Thyroid gland (tissue), 4 donors: Measurements from ENCODE around the gene LAMA4. TPM values are rescaled to one million over a fixed set of nuclear protein-coding genes. Genes with fewer than 3 reads are reported as not detected.

ENCODE experiments used
- DNase-seq, 2 donors: peaks; one replicate each; pipeline ENCODE4 v3.0.0-alpha.2; 2019
- H3K27ac ChIP-seq, 3 donors: fragments of 200-600 bp; sonication (generic); 1 replicate in 2 of 3; 2 replicates in 1 of 3; pipeline ENCODE4 v1.5.1; 2016 to 2019; ENCODE audit warnings: mild to moderate bottlenecking in 1 of 3, moderate library complexity in 1 of 3
- H3K27me3 ChIP-seq: fragments of 200-600 bp; sonication (generic); one replicate; pipeline ENCODE4 v1.5.1; 2019
- H3K36me3 ChIP-seq, 2 donors: fragments of 200-600 bp; sonication (generic); one replicate each; pipeline ENCODE4 v1.5.1; 2016 to 2019
- H3K4me1 ChIP-seq, 2 donors: fragments of 200-600 bp; sonication (generic); one replicate each; pipeline ENCODE4 v1.5.1; 2017 to 2019
- H3K4me3 ChIP-seq, 3 donors: fragments of 200-600 bp; sonication (generic); replicated peaks in 1 of 3; 1 replicate in 2 of 3; 2 replicates in 1 of 3; pipeline ENCODE4 v1.5.1; 2016; ENCODE audit warnings: mild to moderate bottlenecking in 1 of 3
- H3K9me3 ChIP-seq: fragments of 200-600 bp; sonication (generic); one replicate; pipeline ENCODE4 v1.5.1; 2017
- CTCF ChIP-seq, 6 experiments: fragments of 200-600 bp in 3 of 6; fragments of 450-650 bp in 3 of 6; sonication (generic) in 3 of 6; IDR thresholded peaks; one replicate each; pipeline ENCODE4 v1.5.1; 2016 to 2019; ENCODE audit warnings: antibody characterized with exemption in 6 of 6, mild to moderate bottlenecking in 2 of 6, inconsistent platforms in 1 of 6, moderate library complexity in 1 of 6
- POLR2A ChIP-seq, 2 donors: fragments of 450-650 bp; IDR thresholded peaks; one replicate each; pipeline ENCODE4 v1.6.1; 2017; ENCODE audit warnings: antibody characterized with exemption in 2 of 2, mild to moderate bottlenecking in 2 of 2, moderate library complexity in 1 of 2
- WGBS, 2 donors: methylation state at CpG; one replicate each; pipeline ENCODE4 v1.1.5; 2017; 5-methylcytosine and 5-hydroxymethylcytosine counted together
- intact Hi-C: fragments of 100-400 bp; cut with DNase I; formaldehyde crosslinking; loops from one replicate; pipeline ENCODE4 v1.15.1; 2023
- total RNA-seq, 4 donors: library from RNA; depleted of rRNA; stranded (reverse); fragments of >200 nt; gene quantifications; one replicate each; pipeline ENCODE4 v1.2.3, GENCODE V29; 2016

The LAMA4 gene
- total RNA-seq, 4 donors from 2014 or later: 29.9 to 40.0 (median 35.3) TPM

GRCh38 chr6:112283621-112284020 lies 29.3 kb upstream of the LAMA4 start:
- no peak for DNase-seq
- no peaks in the 10 kb centered on the region for H3K27me3 ChIP-seq
- H3K4me3 ChIP-seq: no peak overlapping the region
- TF ChIP-seq POLR2A (IDR thresholded peaks at IDR 0.05): no peak
- no peak for TF ChIP-seq CTCF (IDR thresholded peaks at IDR 0.05)
- peaks cover 0 to 4% of the 10 kb centered on the region in 2 donors for H3K4me1 ChIP-seq
- 98 to 99% methylated on average over 4 of the region's 4 CpGs for WGBS, 2 donors
- H3K27ac ChIP-seq: no peak overlapping the region
- no peaks in the 10 kb centered on the region for H3K36me3 ChIP-seq
- intact Hi-C loops: no loop called here
- H3K9me3 ChIP-seq: no peaks in the 10 kb centered on the region

DNA sequence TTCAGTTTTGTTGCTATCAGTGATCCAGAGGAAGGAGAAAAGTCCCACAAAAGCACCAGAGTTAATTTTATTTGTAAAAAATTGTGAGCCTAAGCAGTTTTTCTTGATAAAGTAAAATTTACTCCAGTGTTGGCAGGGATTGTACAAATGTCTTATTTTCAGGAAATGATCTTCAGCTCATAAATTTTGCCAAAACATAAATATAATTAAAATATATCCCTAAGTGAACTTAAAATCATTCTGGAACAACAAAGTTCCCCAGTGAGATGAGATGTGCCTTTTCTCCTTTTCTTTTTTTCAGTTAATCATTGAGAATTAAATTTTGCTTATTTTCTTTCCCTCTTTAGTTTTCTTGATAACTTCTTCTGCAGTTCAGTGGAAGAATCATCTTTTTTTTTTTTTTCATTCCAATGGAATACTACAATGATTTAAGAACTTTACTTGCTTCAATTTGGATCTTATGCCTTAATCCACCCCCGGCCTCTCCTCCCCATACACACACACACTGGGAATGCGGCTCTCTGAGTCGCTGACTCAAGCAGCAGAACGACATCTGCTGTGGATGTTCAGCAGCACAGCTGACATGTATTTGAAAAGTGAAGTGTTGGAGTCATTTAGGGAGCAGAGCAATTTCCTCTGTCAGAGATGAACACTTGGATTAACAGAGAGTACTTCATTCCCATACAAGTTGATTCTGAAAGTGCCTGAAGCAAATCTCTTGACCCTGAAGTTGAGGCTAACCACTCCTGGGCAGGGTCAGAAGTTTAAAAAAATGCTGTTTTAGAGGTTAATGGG lies 27.7 kb upstream of the LAMA4 start:
- intact Hi-C loops: no loop called here
- H3K4me3 ChIP-seq: no peak overlapping the region
- WGBS, 2 donors: 9 to 10% methylated on average over 4 of the region's 4 CpGs
- no peaks in the 10 kb centered on the region for H3K36me3 ChIP-seq
- H3K27ac ChIP-seq: peak overlapping the region in 1 of 3 donors; percentile 13
- H3K9me3 ChIP-seq: no peaks in the 10 kb centered on the region
- no peaks in the 10 kb centered on the region for H3K27me3 ChIP-seq
- no peak for TF ChIP-seq POLR2A (IDR thresholded peaks at IDR 0.05)
- peak in 2 of 6 experiments; percentile 33 to 35 for TF ChIP-seq CTCF (IDR thresholded peaks at IDR 0.05)
- peaks cover 0 to 4% of the 10 kb centered on the region in 2 donors for H3K4me1 ChIP-seq
- peak; percentile 62 to 72 for DNase-seq

DNA sequence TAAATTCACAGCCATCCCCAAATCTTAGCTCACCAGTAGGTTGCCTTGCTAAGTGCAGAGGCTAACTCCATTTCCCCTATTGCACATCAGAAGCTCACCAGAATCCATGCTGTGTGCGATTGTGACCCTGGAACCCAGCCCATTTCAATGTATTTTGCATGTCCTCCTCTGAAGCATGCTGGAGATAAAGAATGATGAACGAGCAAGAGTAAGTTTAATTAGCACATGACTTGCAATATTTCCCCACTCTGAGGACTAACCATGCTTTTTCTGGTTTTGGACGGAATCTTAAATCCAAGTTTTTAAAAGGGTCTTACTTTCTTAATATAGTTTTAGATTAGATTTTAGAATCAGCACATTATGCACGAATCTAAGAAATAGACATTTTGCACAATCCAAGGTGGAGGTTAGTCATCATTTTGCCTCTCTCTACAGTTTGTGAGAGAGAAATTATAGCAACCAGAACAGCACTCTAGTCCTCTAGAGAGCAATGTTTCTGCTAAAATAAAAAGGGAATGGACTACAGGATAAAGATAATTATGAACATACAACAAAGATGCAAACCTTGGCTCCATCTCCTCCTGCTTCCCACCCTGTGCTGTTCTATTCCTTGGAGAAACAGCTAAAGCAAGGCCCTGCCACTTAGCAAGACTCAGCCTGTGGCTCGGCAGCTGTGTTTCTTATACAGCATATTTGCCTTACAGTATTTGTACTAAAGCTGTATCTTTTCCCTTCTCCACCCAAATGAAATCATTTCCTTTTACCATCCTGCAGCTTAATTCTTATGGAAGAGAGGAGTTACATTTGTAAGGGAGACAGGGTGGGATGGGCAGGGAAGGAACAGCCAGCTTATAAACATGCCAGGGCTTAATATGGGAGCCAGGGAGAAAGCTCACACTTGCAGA lies 24.9 kb upstream of the LAMA4 start:
- Histone ChIP-seq H3K4me1 (peaks cover 0 to 4% of the 10 kb centered on the region in 2 donors), H3K27me3 (no peaks in the 10 kb centered on the region), H3K27ac (no peak overlapping the region), H3K4me3 (no peak overlapping the region), H3K9me3 (no peaks in the 10 kb centered on the region), H3K36me3 (no peaks in the 10 kb centered on the region)
- WGBS, 2 donors: 78 to 83% methylated on average over 5 of the region's 5 CpGs
- TF ChIP-seq CTCF (IDR thresholded peaks at IDR 0.05) (no peak), POLR2A (IDR thresholded peaks at IDR 0.05) (no peak)
- DNase-seq: no peak
- intact Hi-C loops: no loop called here

DNA sequence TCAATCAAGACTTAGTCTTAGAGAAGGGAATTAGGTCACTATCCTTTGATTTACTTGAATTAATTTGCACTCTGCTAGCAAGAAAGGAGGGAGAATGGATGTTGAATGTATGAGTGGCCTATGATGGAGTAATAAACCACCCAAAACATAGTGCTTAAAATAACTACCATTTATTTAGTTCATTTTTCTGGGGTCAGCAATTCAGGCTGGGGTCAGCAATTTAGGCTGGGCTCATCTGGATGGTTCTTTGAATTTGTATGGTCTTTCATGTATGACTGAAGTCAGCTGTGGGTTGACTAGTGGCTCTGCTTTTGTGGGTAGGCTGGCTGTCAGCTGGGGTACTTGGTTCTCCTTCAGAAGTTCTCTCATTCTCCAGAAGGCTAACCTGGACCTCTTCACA lies 21.0 kb upstream of the LAMA4 start:
- no peak overlapping the region for H3K27ac ChIP-seq
- no peaks in the 10 kb centered on the region for H3K36me3 ChIP-seq
- DNase-seq: no peak
- no peaks in the 10 kb centered on the region for H3K27me3 ChIP-seq
- H3K4me3 ChIP-seq: no peak overlapping the region
- no peak for TF ChIP-seq POLR2A (IDR thresholded peaks at IDR 0.05)
- TF ChIP-seq CTCF (IDR thresholded peaks at IDR 0.05): no peak
- no peaks in the 10 kb centered on the region for H3K9me3 ChIP-seq
- intact Hi-C loops: no loop called here
- no peaks in the 10 kb centered on the region for H3K4me1 ChIP-seq

DNA sequence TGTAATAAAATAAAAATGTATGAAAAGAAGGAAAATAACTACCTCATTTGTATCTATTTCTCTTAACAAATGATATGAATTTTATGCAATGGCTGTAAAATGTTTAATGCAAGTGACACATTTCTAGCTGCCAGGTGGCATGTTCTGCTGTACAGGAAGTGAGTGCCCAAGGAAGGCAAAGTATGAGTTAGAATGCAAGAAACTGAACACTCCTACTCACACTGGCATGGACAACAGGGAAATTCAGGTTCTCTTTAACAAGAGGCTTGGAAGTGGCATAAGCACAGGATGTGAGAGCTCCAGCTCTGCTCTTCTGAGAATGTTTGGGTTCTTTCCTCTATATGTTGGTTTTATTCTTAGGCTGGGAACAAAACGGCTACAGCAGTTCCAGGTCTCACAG lies 20.4 kb upstream of the LAMA4 start:
- H3K36me3 ChIP-seq: no peaks in the 10 kb centered on the region
- DNase-seq: no peak
- no peaks in the 10 kb centered on the region for H3K9me3 ChIP-seq
- H3K4me1 ChIP-seq: no peaks in the 10 kb centered on the region
- no peaks in the 10 kb centered on the region for H3K27me3 ChIP-seq
- intact Hi-C loops: no loop called here
- 56% methylated on average over 1 of the region's 1 CpG for WGBS, 2 donors
- no peak overlapping the region for H3K4me3 ChIP-seq
- TF ChIP-seq CTCF (IDR thresholded peaks at IDR 0.05) (no peak), POLR2A (IDR thresholded peaks at IDR 0.05) (no peak)
- H3K27ac ChIP-seq: no peak overlapping the region
